ENCODE results near the gene KRT33B.

- TF ChIP-seq CTCF (IDR thresholded peaks at IDR 0.05) (no peak), POLR2A (IDR thresholded peaks at IDR 0.05) (no peak)
These were observed 26.7 kb upstream of the KRT33B start for GRCh38 chr17:41396340-41396739.

Data from lower leg skin (tissue), 3 donors.